ENCODE data around the gene LRRTM4. TPM values are rescaled to one million over a fixed set of nuclear protein-coding genes. Genes with fewer than 3 reads are reported as not detected.

LRRTM4 gene
- total RNA-seq, 4 donors from 2014 or later: not detected

- Histone ChIP-seq H3K4me3 (no peak overlapping the region), H3K9me3 (no peaks in the 10 kb centered on the region), H3K27ac (no peak overlapping the region), H3K4me1 (no peaks in the 10 kb centered on the region), H3K27me3 (no peaks in the 10 kb centered on the region), H3K36me3 (no peaks in the 10 kb centered on the region)
- DNase-seq: no peak
- TF ChIP-seq CTCF (IDR thresholded peaks at IDR 0.05): no peak
- no peak for TF ChIP-seq POLR2A (IDR thresholded peaks at IDR 0.05)
Observed at GRCh38 chr2:76895469-76895868, 626.7 kb downstream of the LRRTM4 start.

- no peak for TF ChIP-seq POLR2A (IDR thresholded peaks at IDR 0.05)
- TF ChIP-seq CTCF (IDR thresholded peaks at IDR 0.05): no peak
- Histone ChIP-seq H3K4me3 (no peak overlapping the region), H3K27ac (no peak overlapping the region), H3K4me1 (no peaks in the 10 kb centered on the region), H3K36me3 (no peaks in the 10 kb centered on the region), H3K9me3 (no peaks in the 10 kb centered on the region), H3K27me3 (no peaks in the 10 kb centered on the region)
- DNase-seq: no peak
Observed at GRCh38 chr2:76870581-76870980, 651.6 kb downstream of the LRRTM4 start.

- Histone ChIP-seq H3K4me3 (no peak overlapping the region), H3K27me3 (no peaks in the 10 kb centered on the region), H3K36me3 (no peaks in the 10 kb centered on the region), H3K4me1 (no peaks in the 10 kb centered on the region), H3K27ac (no peak overlapping the region), H3K9me3 (no peaks in the 10 kb centered on the region)
- DNase-seq: no peak
- TF ChIP-seq CTCF (IDR thresholded peaks at IDR 0.05): no peak
- no peak for TF ChIP-seq POLR2A (IDR thresholded peaks at IDR 0.05)
Observed at GRCh38 chr2:76870011-76870410, 652.2 kb downstream of the LRRTM4 start.

- TF ChIP-seq CTCF (IDR thresholded peaks at IDR 0.05): no peak
- no peak for TF ChIP-seq POLR2A (IDR thresholded peaks at IDR 0.05)
- Histone ChIP-seq H3K27ac (no peak overlapping the region), H3K4me1 (no peaks in the 10 kb centered on the region), H3K27me3 (no peaks in the 10 kb centered on the region), H3K36me3 (no peaks in the 10 kb centered on the region), H3K4me3 (no peak overlapping the region), H3K9me3 (no peaks in the 10 kb centered on the region)
- no peak for DNase-seq
Observed at GRCh38 chr2:76867854-76868253, 654.3 kb downstream of the LRRTM4 start.

- TF ChIP-seq POLR2A (IDR thresholded peaks at IDR 0.05) (no peak), CTCF (IDR thresholded peaks at IDR 0.05) (no peak)
- Histone ChIP-seq H3K36me3 (no peaks in the 10 kb centered on the region), H3K27me3 (no peaks in the 10 kb centered on the region), H3K4me3 (no peak overlapping the region), H3K9me3 (no peaks in the 10 kb centered on the region), H3K4me1 (no peaks in the 10 kb centered on the region), H3K27ac (no peak overlapping the region)
- no peak for DNase-seq
Observed at GRCh38 chr2:76866464-76866863, 655.7 kb downstream of the LRRTM4 start.

- no peak for DNase-seq
- Histone ChIP-seq H3K36me3 (no peaks in the 10 kb centered on the region), H3K4me1 (no peaks in the 10 kb centered on the region), H3K27ac (no peak overlapping the region), H3K9me3 (no peaks in the 10 kb centered on the region), H3K27me3 (no peaks in the 10 kb centered on the region), H3K4me3 (no peak overlapping the region)
- no peak for TF ChIP-seq POLR2A (IDR thresholded peaks at IDR 0.05)
- TF ChIP-seq CTCF (IDR thresholded peaks at IDR 0.05): no peak
Observed at GRCh38 chr2:76862901-76863300, 659.3 kb downstream of the LRRTM4 start.
